ENCODE results near the gene GIPC3. TPM values are rescaled to one million over a fixed set of nuclear protein-coding genes. Genes with fewer than 3 reads are reported as not detected.

The GIPC3 gene
- polyA plus RNA-seq, 1 of the 3 experiments (the other 2 are of a cell fraction): 0.20 TPM

GRCh38 chr19:3575949-3576673 lies 9.2 kb upstream of the GIPC3 start:
- Histone ChIP-seq H4K20me1 (ENCODE audit: insufficient read depth) (peaks cover 4% of the 10 kb centered on the region; the same call in 1 of the 2 replicates), H3K9me2 (no peaks in the 10 kb centered on the region), H3K27me3 (ENCODE audit: insufficient read depth) (no peaks in the 10 kb centered on the region), H3K4me1 (ENCODE audit: control insufficient read depth in 1 of 2, insufficient read depth in 2 of 2, low read depth in 1 of 2, low read length in 1 of 2) (peaks cover 5 to 7% of the 10 kb centered on the region in 2 experiments; a peak in 2 of 4 replicates), H3K27ac (ENCODE audit: low read depth in 2 of 2, low read length in 1 of 2) (no peak overlapping the region), H3K36me3 (replicated peaks in 1 of 2; ENCODE audit: control insufficient read depth in 1 of 2, insufficient read depth in 2 of 2, low read length in 1 of 2) (peaks cover 6 to 13% of the 10 kb centered on the region in 2 experiments), H3K9me3 (no peaks in the 10 kb centered on the region), H3K4me3 (ENCODE audit: low read depth in 2 of 2, low read length in 1 of 2) (no peak overlapping the region), H2AFZ (ENCODE audit: low read depth) (no peak overlapping the region), H3F3A (replicated peaks; ENCODE audit: insufficient read depth) (peaks cover 31% of the 10 kb centered on the region), H3K79me2 (ENCODE audit: insufficient read depth) (peaks cover 9% of the 10 kb centered on the region), H3K4me2 (no peak overlapping the region), H3K9ac (no peak overlapping the region)
- DNase-seq: peak; percentile 14
- ChIA-PET POLR2A (no interaction called here), CTCF (interaction anchor here (0.5 to 5.8 kb wide), 4 partner anchors 10 to 827 kb away, joined by 3 to 38 read pairs (median 4); partner anchors contain the start of gene GIPC3)
- no peak for TF ChIP-seq FOSL2 (IDR thresholded peaks at IDR 0.05; ENCODE audit: borderline replicate concordance, low read depth)
- TF ChIP-seq, protein P1, sequence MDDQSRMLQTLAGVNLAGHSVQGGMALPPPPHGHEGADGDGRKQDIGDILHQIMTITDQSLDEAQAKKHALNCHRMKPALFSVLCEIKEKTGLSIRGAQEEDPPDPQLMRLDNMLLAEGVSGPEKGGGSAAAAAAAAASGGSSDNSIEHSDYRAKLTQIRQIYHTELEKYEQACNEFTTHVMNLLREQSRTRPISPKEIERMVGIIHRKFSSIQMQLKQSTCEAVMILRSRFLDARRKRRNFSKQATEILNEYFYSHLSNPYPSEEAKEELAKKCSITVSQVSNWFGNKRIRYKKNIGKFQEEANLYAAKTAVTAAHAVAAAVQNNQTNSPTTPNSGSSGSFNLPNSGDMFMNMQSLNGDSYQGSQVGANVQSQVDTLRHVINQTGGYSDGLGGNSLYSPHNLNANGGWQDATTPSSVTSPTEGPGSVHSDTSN (IDR thresholded peaks at IDR 0.05): no peak
- TF ChIP-seq CTCF (IDR thresholded peaks at IDR 0.05): no peak
- no peak for TF ChIP-seq ZBTB33 (IDR thresholded peaks at IDR 0.05; ENCODE audit: borderline replicate concordance, low read depth)
- TF ChIP-seq TEAD4 (IDR thresholded peaks at IDR 0.05; ENCODE audit: borderline replicate concordance, insufficient read depth): no peak
- TF ChIP-seq JUND (IDR thresholded peaks at IDR 0.05): no peak
- no peak for TF ChIP-seq REST (IDR thresholded peaks at IDR 0.05; ENCODE audit: low read depth, low read length)
- TF ChIP-seq SIN3A (IDR thresholded peaks at IDR 0.05; ENCODE audit: borderline replicate concordance, low read depth, low read length): no peak
- 95% methylated on average over 25 of the region's 29 CpGs for WGBS (ENCODE audit: low lambda C conversion rate)

Measured in SK-N-SH (cell line).